GM10248 (cell line): ENCODE data around the gene PHOX2A.

ENCODE experiments used
- CTCF ChIA-PET: fragments of 300-600 bp; sonication (Branson Sonifier 250); formaldehyde crosslinking; extraction: SDS; loops from one replicate; lab custom pipeline; 2021; ENCODE audit warnings: antibody characterized with exemption; lab: Yijun Ruan, JAX
- POLR2A ChIA-PET: fragments of 350-650 bp; sonication (Branson Sonifier 250); formaldehyde crosslinking; extraction: SDS; loops from one replicate; lab custom pipeline; 2020; ENCODE audit warnings: antibody characterized with exemption; lab: Yijun Ruan, JAX
- DNase-seq: peaks from one replicate; pipeline ENCODE4 v3.0.0; 2012; ENCODE audit errors: extremely low spot score
- TF ChIP-seq, protein P1 (sequence below): IDR thresholded peaks from 2 replicates; pipeline ENCODE4 v1.5.1; 2012; ENCODE audit warnings: mild to moderate bottlenecking, low read depth; ENCODE audit errors: extremely low read depth, missing control alignments, control extremely low read depth

Gene PHOX2A

DNA sequence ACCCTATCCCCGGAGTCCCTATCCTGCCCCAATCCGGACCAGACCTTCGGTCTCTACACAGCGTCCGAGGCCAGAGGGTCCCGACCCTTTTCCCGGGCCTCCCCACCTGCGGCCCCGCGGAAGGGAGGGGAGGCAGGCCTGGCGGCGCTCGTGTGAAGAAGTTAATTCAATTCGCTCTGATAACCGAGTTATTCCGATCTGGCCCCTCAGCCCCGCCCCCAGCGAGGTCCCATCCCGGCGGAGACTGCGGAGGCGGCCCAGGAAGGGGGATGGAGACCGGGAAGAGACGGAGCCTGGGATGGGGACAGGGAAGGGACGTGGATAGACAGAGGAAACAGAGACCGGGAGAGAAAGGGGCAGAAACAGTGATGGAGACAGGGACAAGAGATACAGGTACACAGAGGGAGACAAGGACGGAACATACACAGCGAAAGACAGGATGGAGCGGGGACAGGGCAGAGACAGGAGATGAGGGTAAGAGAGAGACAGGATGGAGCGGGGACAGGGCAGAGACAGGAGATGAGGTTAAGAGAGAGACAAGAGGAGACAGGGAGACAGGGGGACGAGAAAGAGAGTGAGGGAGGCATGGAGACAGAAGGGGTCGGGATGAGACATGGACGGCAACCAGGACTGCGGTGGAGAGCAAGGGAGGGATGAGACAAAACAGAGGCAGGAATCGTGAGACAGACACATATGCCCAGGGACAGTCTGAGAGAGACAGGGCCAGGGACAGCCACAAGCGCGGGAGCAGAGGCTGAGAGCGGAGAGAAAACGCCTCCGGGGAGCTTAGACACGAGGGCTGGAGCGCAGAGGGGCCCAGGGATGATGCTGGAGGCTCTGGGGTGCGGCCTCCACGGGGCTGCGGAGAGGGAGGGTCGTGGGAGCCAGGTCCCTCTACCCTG, 636 bp upstream of the PHOX2A start:
- no peak for DNase-seq
- ChIA-PET CTCF (interaction anchor here (1.4 kb wide), 1 partner anchor 16 kb away, joined by 3 read pairs; no protein-coding TSS in a partner anchor), POLR2A (no interaction called here)
- TF ChIP-seq, protein P1, sequence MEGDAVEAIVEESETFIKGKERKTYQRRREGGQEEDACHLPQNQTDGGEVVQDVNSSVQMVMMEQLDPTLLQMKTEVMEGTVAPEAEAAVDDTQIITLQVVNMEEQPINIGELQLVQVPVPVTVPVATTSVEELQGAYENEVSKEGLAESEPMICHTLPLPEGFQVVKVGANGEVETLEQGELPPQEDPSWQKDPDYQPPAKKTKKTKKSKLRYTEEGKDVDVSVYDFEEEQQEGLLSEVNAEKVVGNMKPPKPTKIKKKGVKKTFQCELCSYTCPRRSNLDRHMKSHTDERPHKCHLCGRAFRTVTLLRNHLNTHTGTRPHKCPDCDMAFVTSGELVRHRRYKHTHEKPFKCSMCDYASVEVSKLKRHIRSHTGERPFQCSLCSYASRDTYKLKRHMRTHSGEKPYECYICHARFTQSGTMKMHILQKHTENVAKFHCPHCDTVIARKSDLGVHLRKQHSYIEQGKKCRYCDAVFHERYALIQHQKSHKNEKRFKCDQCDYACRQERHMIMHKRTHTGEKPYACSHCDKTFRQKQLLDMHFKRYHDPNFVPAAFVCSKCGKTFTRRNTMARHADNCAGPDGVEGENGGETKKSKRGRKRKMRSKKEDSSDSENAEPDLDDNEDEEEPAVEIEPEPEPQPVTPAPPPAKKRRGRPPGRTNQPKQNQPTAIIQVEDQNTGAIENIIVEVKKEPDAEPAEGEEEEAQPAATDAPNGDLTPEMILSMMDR = no peak

DNA sequence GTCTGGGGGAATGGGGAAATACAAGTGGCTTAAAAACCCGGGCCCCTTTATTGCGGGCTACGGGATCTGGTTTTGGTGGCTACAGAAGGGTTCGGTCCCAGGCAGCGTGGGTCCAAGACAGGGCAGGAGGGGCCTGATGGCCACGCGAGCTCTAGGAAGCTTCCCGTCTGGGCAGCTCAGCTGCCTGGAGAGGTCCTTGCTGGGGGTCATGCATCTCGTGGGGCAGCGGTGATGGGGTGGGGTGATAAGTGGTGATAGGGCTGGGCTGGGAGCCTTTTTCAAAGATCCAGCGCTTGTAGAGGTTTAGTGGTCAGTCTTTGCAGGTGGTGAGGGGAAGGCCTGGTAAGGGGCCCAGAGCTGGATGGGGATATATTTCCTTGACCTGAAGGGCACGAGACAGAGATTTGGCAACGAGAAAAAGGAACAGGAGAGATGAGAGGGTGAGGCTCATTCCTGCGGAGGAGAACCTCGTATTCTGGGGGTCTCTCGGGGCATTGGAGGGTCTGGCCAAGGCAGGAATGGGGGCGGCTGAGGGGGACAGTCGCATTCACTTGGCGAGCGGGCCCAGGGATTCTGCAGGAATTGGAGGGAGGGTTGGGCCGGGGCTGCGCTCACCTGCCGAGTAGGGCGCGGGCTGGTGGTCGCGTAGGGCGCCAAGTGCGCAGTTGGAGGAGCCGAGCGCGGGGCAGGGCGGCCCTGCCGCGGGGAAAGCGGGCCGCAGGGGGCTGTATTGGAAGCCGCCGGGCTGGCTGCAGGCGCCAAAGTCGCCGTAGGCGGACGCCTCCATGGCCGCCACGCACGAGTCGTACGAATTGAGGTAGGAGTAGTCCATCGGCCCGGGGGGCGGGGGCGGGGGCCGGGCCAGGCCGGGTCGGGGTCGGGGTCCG, 560 bp downstream of the PHOX2A start:
- TF ChIP-seq, protein P1 = no peak
- ChIA-PET CTCF (no interaction called here), POLR2A (no interaction called here)

DNA sequence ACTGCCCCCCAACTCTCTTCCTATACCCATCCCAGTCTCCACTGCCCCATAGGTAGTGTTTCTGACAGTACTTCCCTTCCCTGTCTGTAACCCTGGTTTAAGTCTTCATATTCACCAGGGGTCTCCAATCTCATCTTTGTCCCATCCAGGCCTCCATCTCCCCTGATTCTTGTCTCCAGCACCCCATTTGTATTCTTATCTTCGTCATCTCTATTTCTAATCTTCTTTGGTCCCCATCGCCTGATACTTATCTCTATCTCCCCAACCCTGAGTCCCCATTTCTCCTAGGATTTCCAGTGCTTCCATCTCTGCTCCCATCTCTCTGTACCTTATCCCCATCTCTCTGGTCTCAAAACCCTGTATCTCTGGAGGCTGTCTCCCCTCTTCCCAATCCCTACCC, 1.8 kb downstream of the PHOX2A start:
- TF ChIP-seq, protein P1 = no peak
- ChIA-PET CTCF (no interaction called here), POLR2A (interaction anchor here (0.6 kb wide), 1 partner anchor 251 kb away, joined by 3 read pairs; no protein-coding TSS in a partner anchor)
- no peak for DNase-seq

More for the DNA sequence above, 560 bp downstream of the PHOX2A start:
- DNase-seq = no peak

DNA sequence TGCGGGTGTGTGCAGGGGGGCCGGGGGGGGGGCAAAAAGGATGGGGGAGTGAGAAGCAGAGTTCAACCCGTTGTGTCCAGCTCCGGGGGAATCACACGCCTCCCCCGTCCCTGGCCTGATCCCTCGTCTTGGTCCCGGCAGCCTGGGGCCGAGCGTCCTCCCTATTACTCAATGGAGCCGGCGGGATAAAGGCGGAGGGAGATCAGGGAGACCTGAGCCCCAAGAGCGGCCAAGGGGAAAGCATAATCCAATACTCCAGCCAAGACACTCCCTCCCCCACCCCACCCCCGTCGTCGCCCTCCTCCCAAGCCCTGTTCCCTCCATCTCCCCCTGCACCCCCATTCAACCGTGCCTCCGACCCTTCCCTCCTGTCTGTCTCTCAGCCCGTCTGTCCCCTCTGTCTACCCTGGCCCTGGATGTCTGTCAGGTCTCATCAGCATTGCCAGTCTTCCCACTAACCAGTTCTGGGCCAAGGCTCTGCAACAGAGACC, 2.6 kb downstream of the PHOX2A start:
- CTCF ChIA-PET = interaction anchor here (1.1 to 1.5 kb wide), 4 partner anchors 20 to 190 kb away, joined by 3 to 11 read pairs (median 4); no protein-coding TSS in a partner anchor
- POLR2A ChIA-PET = interaction anchor here (0.6 kb wide), 1 partner anchor 147 kb away, joined by 3 read pairs; no protein-coding TSS in a partner anchor
- TF ChIP-seq, protein P1 = no peak
- no peak for DNase-seq

DNA sequence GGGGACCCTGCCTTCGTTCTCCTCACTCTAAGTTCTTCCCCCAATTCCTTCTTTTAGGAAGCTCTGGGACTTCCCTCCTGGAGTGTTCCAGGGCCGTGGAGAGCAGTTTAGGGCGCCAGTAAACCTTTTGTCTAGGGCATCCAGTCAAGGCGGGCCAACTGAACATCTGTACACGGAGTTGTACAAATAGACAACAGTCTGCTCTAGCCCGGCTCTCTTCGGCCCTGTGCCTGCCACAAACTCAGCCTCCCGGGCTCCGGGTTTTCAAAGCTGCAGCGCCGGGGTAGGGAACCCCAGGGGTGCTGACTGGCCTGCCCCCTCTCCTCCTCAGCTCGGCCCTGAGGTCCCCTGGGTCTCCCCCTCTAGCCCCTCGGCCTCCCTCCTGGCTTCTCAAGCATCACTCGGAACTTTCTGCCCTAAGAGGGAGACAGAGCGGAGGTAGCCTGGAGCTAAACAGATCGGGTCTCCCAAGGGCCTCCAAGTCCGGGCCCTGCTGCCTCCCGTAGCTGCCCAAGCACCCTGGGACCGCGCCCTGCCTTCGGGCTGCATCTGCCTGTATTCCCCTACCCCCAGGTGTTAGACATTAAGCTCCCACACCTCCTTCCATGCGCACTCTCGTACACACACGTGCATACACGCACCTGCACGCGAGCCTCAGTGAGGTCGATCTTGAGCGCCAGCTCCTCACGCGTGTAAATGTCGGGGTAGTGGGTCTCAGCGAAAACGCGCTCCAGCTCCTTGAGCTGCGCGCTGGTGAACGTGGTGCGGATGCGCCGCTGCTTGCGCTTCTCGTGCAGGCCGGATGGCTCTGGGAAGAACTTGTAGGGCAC, 3.3 kb downstream of the PHOX2A start:
- ChIA-PET POLR2A (interaction anchor here (0.6 kb wide), 1 partner anchor 148 kb away, joined by 3 read pairs; no protein-coding TSS in a partner anchor), CTCF (interaction anchor here (0.8 to 1.5 kb wide), 5 partner anchors 8 to 191 kb away, joined by 3 to 11 read pairs (median 4); no protein-coding TSS in a partner anchor)
- TF ChIP-seq, protein P1 = no peak
- peak; percentile 46 for DNase-seq
